Measurements from ENCODE around the gene ENTREP1.

DNA sequence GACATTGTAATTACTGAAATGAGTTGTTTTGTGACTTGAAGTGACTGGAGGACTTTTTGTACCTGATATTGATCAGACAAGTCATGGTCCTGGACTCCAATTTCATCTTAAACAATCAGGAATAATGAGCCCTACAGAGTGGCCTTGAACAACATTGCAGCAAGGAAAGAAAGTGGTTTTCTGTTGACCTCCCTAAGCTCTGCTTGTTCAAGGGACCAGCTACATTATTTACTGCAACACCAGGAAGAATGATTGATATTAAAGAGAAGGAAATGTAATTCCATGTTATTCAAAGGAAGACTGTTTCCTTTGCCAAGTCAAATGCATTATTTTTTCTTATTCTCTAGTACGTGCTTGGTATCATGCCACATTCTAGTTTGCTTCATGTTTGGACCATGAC is 22.6 kb downstream of the ENTREP1 start:
- TF ChIP-seq, protein P1, sequence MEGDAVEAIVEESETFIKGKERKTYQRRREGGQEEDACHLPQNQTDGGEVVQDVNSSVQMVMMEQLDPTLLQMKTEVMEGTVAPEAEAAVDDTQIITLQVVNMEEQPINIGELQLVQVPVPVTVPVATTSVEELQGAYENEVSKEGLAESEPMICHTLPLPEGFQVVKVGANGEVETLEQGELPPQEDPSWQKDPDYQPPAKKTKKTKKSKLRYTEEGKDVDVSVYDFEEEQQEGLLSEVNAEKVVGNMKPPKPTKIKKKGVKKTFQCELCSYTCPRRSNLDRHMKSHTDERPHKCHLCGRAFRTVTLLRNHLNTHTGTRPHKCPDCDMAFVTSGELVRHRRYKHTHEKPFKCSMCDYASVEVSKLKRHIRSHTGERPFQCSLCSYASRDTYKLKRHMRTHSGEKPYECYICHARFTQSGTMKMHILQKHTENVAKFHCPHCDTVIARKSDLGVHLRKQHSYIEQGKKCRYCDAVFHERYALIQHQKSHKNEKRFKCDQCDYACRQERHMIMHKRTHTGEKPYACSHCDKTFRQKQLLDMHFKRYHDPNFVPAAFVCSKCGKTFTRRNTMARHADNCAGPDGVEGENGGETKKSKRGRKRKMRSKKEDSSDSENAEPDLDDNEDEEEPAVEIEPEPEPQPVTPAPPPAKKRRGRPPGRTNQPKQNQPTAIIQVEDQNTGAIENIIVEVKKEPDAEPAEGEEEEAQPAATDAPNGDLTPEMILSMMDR (IDR thresholded peaks at IDR 0.05) = no peak
- no peak for TF ChIP-seq EZH2 (IDR thresholded peaks at IDR 0.05; ENCODE audit: borderline replicate concordance, insufficient read depth, low read depth, low read length, poor library complexity, severe bottlenecking)
